ENCODE measurements around the gene TAF3.
A peak's percentile ranks its signal among the peaks of the same experiment; 100 is the strongest.
"Not testable (repeated sequence)": the region's sequence is repeated elsewhere in the genome, so short reads cannot be mapped to it uniquely, and the experiment has no call there.

TAF3 gene

GRCh38 chr10:7818295-7819120 lies at the start of gene TAF3:
Gene TAF3, plus strand, starts transcription at chr10:7818505. Its CDS starts 205 bp downstream, at chr10:7818710.
- H2AFZ ChIP-seq: peak within 1 kb of the TSS; percentile 80
- H3K36me3 ChIP-seq (ENCODE audit: control insufficient read depth, insufficient read depth, low read length): no peaks in the 10 kb centered on the region
- H3K27me3 ChIP-seq (ENCODE audit: control insufficient read depth, insufficient read depth, low read length): no peaks in the 10 kb centered on the region
- TF ChIP-seq CTCF (IDR thresholded peaks at IDR 0.05): no peak
- peaks cover 23% of the 10 kb centered on the region for H3K79me2 ChIP-seq
- H3K9ac ChIP-seq: peak within 1 kb of the TSS; percentile 15
- no peaks in the 10 kb centered on the region for H3K9me3 ChIP-seq (ENCODE audit: control insufficient read depth, low read length)
- H3K4me2 ChIP-seq (ENCODE audit: low read length): peak within 1 kb of the TSS; percentile 87
- peak within 1 kb of the TSS; percentile 58 for H3K27ac ChIP-seq
- H3K4me1 ChIP-seq: peaks cover 7% of the 10 kb centered on the region
- H3K4me3 ChIP-seq (ENCODE audit: low read depth, low read length): peak within 1 kb of the TSS; percentile 91

- H3K27me3 ChIP-seq (ENCODE audit: control insufficient read depth, insufficient read depth, low read length): no peaks in the 10 kb centered on the region
- H3K4me1 ChIP-seq: peaks cover 3% of the 10 kb centered on the region
- H3K27ac ChIP-seq: no peak overlapping the region
- no peak overlapping the region for H3K4me2 ChIP-seq (ENCODE audit: low read length)
- no peaks in the 10 kb centered on the region for H3K79me2 ChIP-seq
- no peak for TF ChIP-seq CTCF (IDR thresholded peaks at IDR 0.05)
- no peaks in the 10 kb centered on the region for H3K9me3 ChIP-seq (ENCODE audit: control insufficient read depth, low read length)
- H3K36me3 ChIP-seq (ENCODE audit: control insufficient read depth, insufficient read depth, low read length): no peaks in the 10 kb centered on the region
- H2AFZ ChIP-seq: no peak overlapping the region
- no peak overlapping the region for H3K4me3 ChIP-seq (ENCODE audit: low read depth, low read length)
- H3K9ac ChIP-seq: no peak overlapping the region
These were observed 44.2 kb upstream of the TAF3 start for GRCh38 chr10:7773845-7774801.

GRCh38 chr10:7776777-7777176 lies 41.5 kb upstream of the TAF3 start:
- H3K27ac ChIP-seq: no peak overlapping the region
- no peaks in the 10 kb centered on the region for H3K9me3 ChIP-seq (ENCODE audit: control insufficient read depth, low read length)
- H3K79me2 ChIP-seq: no peaks in the 10 kb centered on the region
- H3K4me1 ChIP-seq: peaks cover 3% of the 10 kb centered on the region
- no peak overlapping the region for H2AFZ ChIP-seq
- no peaks in the 10 kb centered on the region for H3K27me3 ChIP-seq (ENCODE audit: control insufficient read depth, insufficient read depth, low read length)
- no peaks in the 10 kb centered on the region for H3K36me3 ChIP-seq (ENCODE audit: control insufficient read depth, insufficient read depth, low read length)
- H3K4me3 ChIP-seq (ENCODE audit: low read depth, low read length): no peak overlapping the region
- no peak overlapping the region for H3K4me2 ChIP-seq (ENCODE audit: low read length)
- no peak for TF ChIP-seq CTCF (IDR thresholded peaks at IDR 0.05)
- no peak overlapping the region for H3K9ac ChIP-seq

- H3K9ac ChIP-seq; H3K79me2 ChIP-seq; H3K27ac ChIP-seq; H3K4me2 ChIP-seq (ENCODE audit: low read length); H3K9me3 ChIP-seq (ENCODE audit: control insufficient read depth, low read length); H3K36me3 ChIP-seq (ENCODE audit: control insufficient read depth, insufficient read depth, low read length); H3K4me1 ChIP-seq; H3K27me3 ChIP-seq (ENCODE audit: control insufficient read depth, insufficient read depth, low read length); H2AFZ ChIP-seq; H3K4me3 ChIP-seq (ENCODE audit: low read depth, low read length): not testable (repeated sequence)
These were observed 36.1 kb upstream of the TAF3 start for GRCh38 chr10:7782194-7782593.

- Histone ChIP-seq H3K27me3 (ENCODE audit: control insufficient read depth, insufficient read depth, low read length) (no peaks in the 10 kb centered on the region), H3K9ac (no peak overlapping the region), H3K36me3 (ENCODE audit: control insufficient read depth, insufficient read depth, low read length) (no peaks in the 10 kb centered on the region), H3K4me3 (ENCODE audit: low read depth, low read length) (no peak overlapping the region), H3K79me2 (peaks cover 29% of the 10 kb centered on the region), H3K4me1 (peaks cover 14% of the 10 kb centered on the region), H3K9me3 (ENCODE audit: control insufficient read depth, low read length) (no peaks in the 10 kb centered on the region), H3K4me2 (ENCODE audit: low read length) (peak overlapping the region; percentile 70), H3K27ac (no peak overlapping the region), H2AFZ (no peak overlapping the region)
- no peak for TF ChIP-seq CTCF (IDR thresholded peaks at IDR 0.05)
These were observed 31.9 kb upstream of the TAF3 start for GRCh38 chr10:7786430-7786829.
